MCF 10A (cell line): ENCODE data around the gene RBBP6. TPM values are rescaled to one million over a fixed set of nuclear protein-coding genes. Genes with fewer than 3 reads are reported as not detected.

Experiments used
- BruUV-seq: library from RNA; stranded (reverse); fragments of 400-500 nt; replicated peaks from 2 replicates; lab custom pipeline; 2021; lab: Mats Ljungman, UMichigan
- CTCF ChIA-PET: fragments of 300-600 bp; sonication (Branson Sonifier 250); formaldehyde crosslinking; extraction: SDS; loops from one replicate; lab custom pipeline; 2021; ENCODE audit warnings: antibody characterized with exemption, inconsistent platforms; lab: Yijun Ruan, JAX
- POLR2A ChIA-PET: fragments of 300-600, 350-650 bp; sonication (Branson Sonifier 250); formaldehyde crosslinking; extraction: SDS; loops from one replicate; lab custom pipeline; 2020; ENCODE audit warnings: antibody characterized with exemption, inconsistent platforms; lab: Yijun Ruan, JAX
- DNase-seq: peaks from one replicate; pipeline ENCODE4 v3.0.0-alpha.2; 2018; ENCODE audit not compliant: unreplicated experiment
- H3K27ac Mint-ChIP-seq: one replicate; pipeline ENCODE4 v1.8.0; 2022; ENCODE audit warnings: mild to moderate bottlenecking, low read depth, mixed read lengths; ENCODE audit not compliant: unreplicated experiment
- H3K27me3 Mint-ChIP-seq: one replicate; pipeline ENCODE4 v1.8.0; 2022; ENCODE audit warnings: mixed read lengths; ENCODE audit not compliant: insufficient read depth, unreplicated experiment
- H3K36me3 Mint-ChIP-seq: one replicate; pipeline ENCODE4 v1.8.0; 2022; ENCODE audit warnings: mild to moderate bottlenecking, moderate library complexity, mixed read lengths; ENCODE audit not compliant: insufficient read depth, unreplicated experiment
- H3K4me1 Mint-ChIP-seq: one replicate; pipeline ENCODE4 v1.8.0; 2022; ENCODE audit warnings: mixed read lengths; ENCODE audit not compliant: insufficient read depth, unreplicated experiment
- H3K4me3 Mint-ChIP-seq: one replicate; pipeline ENCODE4 v1.8.0; 2022; ENCODE audit warnings: mild to moderate bottlenecking, moderate library complexity, mixed read lengths; ENCODE audit not compliant: unreplicated experiment
- H3K9me3 Mint-ChIP-seq: one replicate; pipeline ENCODE4 v1.8.0; 2022; ENCODE audit warnings: mixed read lengths; ENCODE audit not compliant: unreplicated experiment
- CTCF ChIP-seq: fragments of 200-600 bp; IDR thresholded peaks from one replicate; pipeline ENCODE4 v1.8.0; 2022; ENCODE audit warnings: antibody characterized with exemption, mild to moderate bottlenecking; ENCODE audit not compliant: unreplicated experiment
- intact Hi-C: fragments of 100-400 bp; cut with micrococcal nuclease; formaldehyde crosslinking; loops from 2 replicates; pipeline ENCODE4 v1.14.1; 2022
- total RNA-seq: library from RNA; stranded (reverse); gene quantifications from 2 replicates; pipeline ENCODE4 v1.2.3, GENCODE V29; 2022

RBBP6 gene
- total RNA-seq, 1 experiment from 2014 or later = 50.1 TPM

DNA sequence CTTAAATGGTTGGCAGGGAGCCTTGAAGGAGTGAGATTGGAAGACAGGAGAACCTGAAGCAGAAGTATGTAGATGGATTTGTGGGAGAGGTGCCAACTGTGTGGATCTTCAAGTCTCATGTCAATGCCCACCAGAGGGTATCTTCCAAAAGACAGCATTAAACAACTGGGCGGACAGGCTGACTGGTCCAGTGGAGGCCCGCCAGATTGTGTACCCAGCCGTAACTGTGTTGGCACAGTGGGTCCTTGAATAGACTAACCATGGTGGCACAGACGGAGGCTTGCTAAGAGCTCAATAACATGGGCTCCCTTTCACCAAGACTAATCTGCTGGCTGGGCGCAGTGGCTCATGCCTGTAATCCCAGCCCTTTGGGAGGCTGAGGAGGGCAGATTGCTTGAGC lies 24.2 kb upstream of the RBBP6 start:
- intact Hi-C loops = loop anchor here (5.0 kb wide), 2 partner anchors 287 to 712 kb away; no protein-coding TSS in a partner anchor
- ChIA-PET POLR2A (interaction anchor here (0.6 to 1.3 kb wide), 2 partner anchors 26 to 506 kb away, joined by 3 to 4 read pairs; no protein-coding TSS in a partner anchor), CTCF (interaction anchor here (0.6 to 4.4 kb wide), 18 partner anchors 9 to 836 kb away, joined by 3 to 58 read pairs (median 4); partner anchors contain the start of gene RBBP6)
- Mint-ChIP-seq H3K4me3 (no peak overlapping the region), H3K36me3 (no peaks in the 10 kb centered on the region), H3K27ac (no peak overlapping the region), H3K9me3 (no peaks in the 10 kb centered on the region), H3K4me1 (peaks cover 6% of the 10 kb centered on the region), H3K27me3 (no peaks in the 10 kb centered on the region)
- no peak for DNase-seq
- no peak for TF ChIP-seq CTCF
- BruUV-seq = no TSS peak

DNA sequence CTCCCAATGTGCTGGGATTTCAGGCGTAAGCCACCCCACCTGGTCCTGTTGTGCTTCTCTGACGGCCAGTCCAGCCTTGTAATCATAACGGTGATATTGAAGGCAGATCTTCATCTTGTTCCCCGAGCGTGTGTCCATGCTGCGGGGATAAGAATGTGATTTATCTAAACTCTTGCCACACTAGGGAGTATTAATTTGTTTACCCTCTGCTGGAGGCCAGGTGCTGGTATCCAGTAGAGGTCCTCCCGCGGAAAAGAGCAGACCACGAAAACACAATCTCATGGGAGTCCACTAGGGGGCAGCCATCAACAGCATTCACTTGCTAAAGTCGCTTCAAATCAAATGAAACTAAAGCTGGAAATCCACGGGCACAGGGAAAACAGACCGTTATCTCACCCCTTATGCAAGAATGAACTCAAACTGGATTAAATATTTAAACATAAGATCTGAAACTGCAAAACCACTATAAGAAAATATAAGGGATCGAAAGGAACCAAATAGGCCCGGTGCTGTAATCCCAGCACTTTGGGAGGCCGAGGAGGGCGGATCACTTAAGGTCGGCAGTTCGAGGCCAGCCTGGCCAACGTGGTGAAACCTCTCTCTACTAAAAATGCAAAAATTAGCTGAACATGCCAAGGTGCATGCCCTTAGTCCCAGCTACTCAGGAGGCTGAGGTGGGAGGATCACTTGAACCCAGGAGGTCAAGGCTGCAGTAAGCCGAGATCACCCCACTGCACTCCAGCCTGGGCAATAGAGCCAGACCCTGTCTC lies 22.3 kb upstream of the RBBP6 start:
- peaks cover 6% of the 10 kb centered on the region for H3K4me1 Mint-ChIP-seq
- H3K36me3 Mint-ChIP-seq = no peaks in the 10 kb centered on the region
- H3K27me3 Mint-ChIP-seq = no peaks in the 10 kb centered on the region
- CTCF ChIA-PET = interaction anchor here (0.5 to 4.4 kb wide), 38 partner anchors 8 to 1263 kb away, joined by 3 to 58 read pairs (median 3); partner anchors contain the start of gene RBBP6
- POLR2A ChIA-PET = interaction anchor here (0.6 to 1.8 kb wide), 7 partner anchors 9 to 232 kb away, joined by 3 to 13 read pairs (median 4); partner anchors contain the start of gene RBBP6
- H3K4me3 Mint-ChIP-seq = peak overlapping the region; percentile 39
- BruUV-seq = no TSS peak
- H3K9me3 Mint-ChIP-seq = no peaks in the 10 kb centered on the region
- peak; percentile 86 for DNase-seq
- no peak overlapping the region for H3K27ac Mint-ChIP-seq
- peak; percentile 87 for TF ChIP-seq CTCF
- intact Hi-C loops = loop anchor here (1.0 to 5.0 kb wide), 3 partner anchors 22 to 710 kb away; partner anchors contain the start of gene RBBP6

GRCh38 chr16:24518498-24518897 lies 20.9 kb upstream of the RBBP6 start:
- no peak overlapping the region for H3K4me3 Mint-ChIP-seq
- no peak for DNase-seq
- BruUV-seq = no TSS peak
- H3K9me3 Mint-ChIP-seq = no peaks in the 10 kb centered on the region
- ChIA-PET CTCF (interaction anchor here (0.6 to 1.6 kb wide), 6 partner anchors 14 to 481 kb away, joined by 3 to 6 read pairs (median 3); no protein-coding TSS in a partner anchor), POLR2A (no interaction called here)
- intact Hi-C loops = loop anchor here (5.0 kb wide), 2 partner anchors 284 to 709 kb away; no protein-coding TSS in a partner anchor
- no peak for TF ChIP-seq CTCF
- H3K36me3 Mint-ChIP-seq = no peaks in the 10 kb centered on the region
- H3K27ac Mint-ChIP-seq = no peak overlapping the region
- H3K27me3 Mint-ChIP-seq = no peaks in the 10 kb centered on the region
- peaks cover 6% of the 10 kb centered on the region for H3K4me1 Mint-ChIP-seq

GRCh38 chr16:24520983-24521382 lies 18.4 kb upstream of the RBBP6 start:
- no peak for TF ChIP-seq CTCF
- no peak for DNase-seq
- H3K4me3 Mint-ChIP-seq = no peak overlapping the region
- H3K36me3 Mint-ChIP-seq = peaks cover 5% of the 10 kb centered on the region
- no TSS peak for BruUV-seq
- no peaks in the 10 kb centered on the region for H3K9me3 Mint-ChIP-seq
- no peak overlapping the region for H3K27ac Mint-ChIP-seq
- ChIA-PET POLR2A (no interaction called here), CTCF (interaction anchor here (0.6 to 1.1 kb wide), 4 partner anchors 12 to 475 kb away, joined by 3 to 4 read pairs (median 3); no protein-coding TSS in a partner anchor)
- H3K27me3 Mint-ChIP-seq = no peaks in the 10 kb centered on the region
- peaks cover 8% of the 10 kb centered on the region for H3K4me1 Mint-ChIP-seq
- intact Hi-C loops = loop anchor here (10.0 kb wide), 1 partner anchor 584 kb away; no protein-coding TSS in a partner anchor
